NCI-H1417 treated with DMSO at 0.1 percent for 48 hours (cell line): ENCODE data around the gene ESR2.

Experiments
- DNase-seq: peaks from one replicate; lab custom pipeline; 2025; lab: John Stamatoyannopoulos, UW

Gene ESR2

GRCh38 chr14:64265222-64265621, 28.9 kb downstream of the ESR2 start:
- DNase-seq, result no peak

- no peak for DNase-seq
Observed at GRCh38 chr14:64260418-64260817, 33.8 kb downstream of the ESR2 start.

- no peak for DNase-seq
Observed at GRCh38 chr14:64255756-64256155, 38.4 kb downstream of the ESR2 start.

- no peak for DNase-seq
Observed at GRCh38 chr14:64253672-64254071, 40.5 kb downstream of the ESR2 start.

- no peak for DNase-seq
Observed at GRCh38 chr14:64249363-64249762, 44.8 kb downstream of the ESR2 start.

- no peak for DNase-seq
Observed at GRCh38 chr14:64248689-64249088, 45.5 kb downstream of the ESR2 start.

GRCh38 chr14:64247195-64247594, 47.0 kb downstream of the ESR2 start:
- no peak for DNase-seq

GRCh38 chr14:64246688-64247087, 47.5 kb downstream of the ESR2 start:
- no peak for DNase-seq

- DNase-seq, result no peak
Observed at GRCh38 chr14:64245491-64245890, 48.7 kb downstream of the ESR2 start.

GRCh38 chr14:64244279-64244678, 49.9 kb downstream of the ESR2 start:
- no peak for DNase-seq

GRCh38 chr14:64238631-64239030, 55.5 kb downstream of the ESR2 start:
- DNase-seq, result no peak

- no peak for DNase-seq
Observed at GRCh38 chr14:64238049-64238448, 56.1 kb downstream of the ESR2 start.

- DNase-seq, result no peak
Observed at GRCh38 chr14:64235652-64236640, 58.2 kb downstream of the ESR2 start.

GRCh38 chr14:64234877-64235651, 59.1 kb downstream of the ESR2 start:
- DNase-seq, result no peak

- DNase-seq, result no peak
Observed at GRCh38 chr14:64233531-64234190, 60.5 kb downstream of the ESR2 start.

GRCh38 chr14:64232944-64233343, 61.2 kb downstream of the ESR2 start:
- no peak for DNase-seq

GRCh38 chr14:64232095-64232838, 61.9 kb downstream of the ESR2 start:
- no peak for DNase-seq

- DNase-seq, result no peak
Observed at GRCh38 chr14:64229489-64229888, 64.7 kb downstream of the ESR2 start.

- no peak for DNase-seq
Observed at GRCh38 chr14:64227856-64228255, 66.3 kb downstream of the ESR2 start.

GRCh38 chr14:64225151-64225757, 68.9 kb downstream of the ESR2 start:
- no peak for DNase-seq

- no peak for DNase-seq
Observed at GRCh38 chr14:64221391-64222003, 72.7 kb downstream of the ESR2 start.
